ENCODE data around the gene CCND1.
A peak's percentile ranks its signal among the peaks of the same experiment; 100 is the strongest.

Gene CCND1

GRCh38 chr11:69642549-69642912 lies 1.6 kb downstream of the CCND1 start:
- no peak for DNase-seq

DNA sequence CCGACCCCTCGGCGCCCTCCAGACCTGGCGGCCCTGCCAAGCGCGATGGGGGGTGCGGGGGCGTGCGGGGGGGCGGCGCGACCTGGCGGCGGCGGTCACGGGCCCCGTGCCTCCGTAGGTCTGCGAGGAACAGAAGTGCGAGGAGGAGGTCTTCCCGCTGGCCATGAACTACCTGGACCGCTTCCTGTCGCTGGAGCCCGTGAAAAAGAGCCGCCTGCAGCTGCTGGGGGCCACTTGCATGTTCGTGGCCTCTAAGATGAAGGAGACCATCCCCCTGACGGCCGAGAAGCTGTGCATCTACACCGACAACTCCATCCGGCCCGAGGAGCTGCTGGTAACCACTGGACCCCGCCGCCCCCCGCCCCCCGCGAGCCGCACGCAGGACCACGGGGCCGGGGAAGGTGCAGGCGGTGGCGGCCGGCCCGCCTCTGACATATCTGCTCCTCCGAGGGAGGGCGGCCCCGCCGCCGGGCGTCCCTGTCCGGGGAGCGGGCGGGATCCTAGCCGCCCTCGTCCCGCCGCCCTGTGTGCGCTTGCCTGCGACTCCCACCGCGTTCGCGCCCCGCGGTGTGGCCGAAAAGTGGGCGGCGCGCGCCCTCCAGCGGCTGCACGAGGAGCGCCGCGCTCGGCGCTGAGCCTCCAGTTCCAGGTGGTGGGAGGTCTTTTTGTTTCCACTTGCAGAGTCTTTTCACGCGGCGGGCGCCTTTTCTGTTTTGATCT lies 2.1 kb downstream of the CCND1 start:
- peak; percentile 74 for DNase-seq

- no peak for DNase-seq
Observed at GRCh38 chr11:69643646-69644045, 2.7 kb downstream of the CCND1 start.

- DNase-seq = no peak
Observed at GRCh38 chr11:69644071-69644961, 3.4 kb downstream of the CCND1 start.

DNA sequence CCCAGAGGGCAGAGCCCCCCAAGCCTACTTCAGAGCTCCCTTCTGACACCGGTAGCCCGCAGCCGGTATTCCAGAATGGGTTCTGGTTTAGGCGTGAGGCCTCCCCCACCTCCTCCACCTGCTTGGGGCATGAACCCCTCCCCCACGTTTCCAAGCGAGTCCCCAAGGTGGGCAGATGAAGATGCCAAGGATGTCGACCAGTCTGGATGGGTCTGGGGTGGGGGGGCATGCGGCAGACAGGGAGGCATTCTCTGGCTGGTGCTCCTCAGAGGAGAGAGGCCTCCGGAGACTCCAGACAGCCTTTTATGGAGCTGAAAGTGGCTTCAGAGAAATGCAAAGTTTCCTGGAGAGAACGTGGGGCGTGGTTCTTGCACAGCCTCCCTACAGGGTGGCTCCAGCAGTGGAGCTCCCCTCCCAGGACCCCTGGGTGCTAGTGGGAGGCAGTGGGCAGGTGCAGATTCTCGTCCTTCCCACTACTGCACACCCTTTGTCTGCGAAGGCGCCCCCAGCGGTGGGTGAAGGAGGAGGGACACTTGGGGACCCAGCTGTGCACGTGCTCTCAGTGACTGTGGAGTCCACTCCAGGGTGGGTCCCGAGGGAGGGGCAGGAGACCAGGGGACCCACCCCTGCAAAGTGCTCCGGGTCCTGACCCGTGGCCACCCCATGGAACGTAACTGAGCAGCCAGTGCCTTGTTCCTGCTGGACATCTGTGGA lies 4.2 kb downstream of the CCND1 start:
- DNase-seq = no peak

DNA sequence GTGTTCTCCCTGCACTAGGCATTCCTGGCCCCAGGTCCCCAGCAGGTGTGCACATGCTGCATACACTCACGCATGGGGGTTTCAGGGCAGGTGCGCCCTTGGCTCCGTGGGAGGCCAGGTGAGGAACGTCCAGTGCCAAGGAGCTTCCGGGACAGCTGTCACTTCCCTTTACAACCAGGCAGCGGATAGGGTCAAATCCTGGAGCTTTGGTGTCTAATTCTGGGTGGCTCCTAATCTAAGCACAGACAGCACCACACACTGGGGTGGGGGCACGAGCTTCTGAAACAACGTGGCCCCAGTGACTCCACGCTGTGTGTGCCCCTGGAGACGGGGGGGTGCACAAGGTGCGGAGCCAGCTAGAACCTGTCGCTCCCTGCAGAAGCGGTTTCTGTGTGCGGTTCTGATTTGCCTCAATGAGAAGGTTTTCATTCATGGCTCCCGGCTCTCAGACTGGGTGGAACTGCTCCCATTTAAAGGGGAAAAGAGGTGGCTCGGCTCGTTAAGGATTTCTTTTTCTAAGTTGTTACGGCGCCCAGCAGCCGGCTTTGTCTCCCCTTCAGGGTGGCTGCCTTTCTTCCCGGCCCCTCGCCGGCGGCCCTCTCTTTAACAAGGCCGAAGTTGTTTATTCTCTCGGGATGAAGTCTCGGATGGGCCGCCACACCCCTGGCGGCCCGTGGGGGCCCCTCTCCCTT lies 5.0 kb downstream of the CCND1 start:
- no peak for DNase-seq

DNA sequence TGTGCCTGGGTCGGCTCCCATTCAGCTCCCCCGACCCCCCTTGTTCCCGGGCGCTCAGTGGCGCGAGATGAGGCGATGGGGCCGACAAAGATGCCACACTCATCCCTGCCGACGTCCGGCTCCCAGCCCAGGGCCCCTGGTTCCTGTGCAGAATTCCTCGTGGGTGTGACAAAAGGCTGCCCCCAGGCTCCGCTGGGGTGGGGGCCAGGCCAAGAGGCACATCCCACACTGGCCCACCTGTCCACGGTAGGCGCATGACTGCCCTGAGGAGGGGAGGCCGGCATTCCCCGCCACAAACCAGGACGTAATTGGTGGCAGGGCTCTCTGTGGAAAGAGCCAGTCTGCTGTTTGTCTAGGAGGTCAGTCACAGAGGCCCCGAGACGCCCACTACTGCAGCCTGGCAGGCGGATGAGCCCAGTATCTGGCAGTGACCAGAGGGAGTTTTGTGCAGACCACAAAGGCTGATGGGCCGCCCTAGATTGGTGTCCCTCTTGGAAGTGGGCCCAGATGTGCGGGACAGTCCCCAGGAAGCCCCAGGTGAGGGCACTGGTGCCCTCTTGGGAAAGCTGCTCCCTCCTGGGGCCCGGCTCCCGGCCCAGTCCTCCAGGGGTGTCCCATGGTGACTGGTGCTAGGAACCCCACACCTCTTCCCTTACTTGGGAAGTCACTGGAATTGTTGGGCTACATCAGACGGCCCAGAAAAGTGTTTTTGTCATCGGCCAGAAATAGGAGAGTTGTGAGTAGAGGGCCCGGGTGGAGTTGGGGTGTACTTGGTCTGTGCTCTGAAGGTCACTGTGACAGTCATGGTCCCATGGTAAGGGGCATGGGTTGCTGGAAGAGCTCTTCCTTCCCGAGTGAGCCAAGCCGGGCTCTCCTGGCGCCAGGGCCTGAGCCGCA lies 5.8 kb downstream of the CCND1 start:
- no peak for DNase-seq

GRCh38 chr11:69647390-69647748 lies 6.4 kb downstream of the CCND1 start:
- no peak for DNase-seq

GRCh38 chr11:69647761-69648497 lies 7.0 kb downstream of the CCND1 start:
- no peak for DNase-seq

GRCh38 chr11:69648679-69649575 lies 8.0 kb downstream of the CCND1 start:
- DNase-seq = no peak

DNA sequence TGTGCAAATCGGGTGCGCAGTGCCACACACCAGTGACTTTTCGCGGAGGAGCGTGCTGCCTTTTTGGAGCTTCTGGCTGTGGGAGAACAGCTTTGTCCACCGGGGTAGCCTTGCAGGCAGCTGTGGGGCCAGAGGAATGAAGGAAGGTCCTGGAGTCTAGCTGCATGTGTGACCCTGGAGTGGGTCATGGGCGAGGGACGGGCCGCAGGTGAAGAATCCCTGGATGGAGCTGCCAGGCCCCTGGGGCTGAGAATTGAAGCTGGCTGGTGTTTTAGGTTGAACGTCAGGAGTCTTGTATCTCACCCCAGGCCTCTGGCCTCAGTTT lies 8.6 kb downstream of the CCND1 start:
- DNase-seq = no peak

- no peak for DNase-seq
Observed at GRCh38 chr11:69650081-69650831, 9.3 kb downstream of the CCND1 start.

DNA sequence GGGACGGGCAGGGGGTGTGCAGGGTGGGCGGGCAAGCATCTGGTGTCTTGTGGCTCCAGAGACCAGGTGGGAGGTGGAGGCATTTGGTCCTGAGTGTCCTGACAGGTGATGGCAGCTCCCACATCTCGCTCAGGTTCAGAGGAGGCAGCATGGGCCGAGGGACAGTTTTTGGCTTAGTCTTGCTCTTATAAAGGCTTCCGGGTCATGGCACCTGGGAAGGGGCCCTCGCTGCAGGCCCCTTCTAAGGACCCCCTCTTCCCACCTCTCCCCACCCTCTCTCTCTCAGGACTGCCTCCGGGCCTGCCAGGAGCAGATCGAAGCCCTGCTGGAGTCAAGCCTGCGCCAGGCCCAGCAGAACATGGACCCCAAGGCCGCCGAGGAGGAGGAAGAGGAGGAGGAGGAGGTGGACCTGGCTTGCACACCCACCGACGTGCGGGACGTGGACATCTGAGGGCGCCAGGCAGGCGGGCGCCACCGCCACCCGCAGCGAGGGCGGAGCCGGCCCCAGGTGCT lies 9.9 kb downstream of the CCND1 start:
- no peak for DNase-seq

GRCh38 chr11:69651834-69652620 lies 11.1 kb downstream of the CCND1 start:
- DNase-seq = no peak

GRCh38 chr11:69652999-69653398 lies 12.0 kb downstream of the CCND1 start:
- DNase-seq = no peak

GRCh38 chr11:69653406-69653960 lies 12.5 kb downstream of the CCND1 start:
- DNase-seq = no peak

GRCh38 chr11:69654001-69654659 lies 13.2 kb downstream of the CCND1 start:
- DNase-seq = no peak

All from stimulated activated CD4-positive, alpha-beta T cell treated with anti-CD3 and anti-CD28 coated beads, Interleukin-1b, Interleukin-23, amount 100 ng/mL, for 48 hours (primary cell).